Measurements from ENCODE around the gene TMEM200C.
"Not testable (repeated sequence)": the region's sequence is repeated elsewhere in the genome, so short reads cannot be mapped to it uniquely, and the experiment has no call there.

Gene TMEM200C

GRCh38 chr18:5891184-5891853 is 4.0 kb downstream of the TMEM200C start:
- no peak for DNase-seq

GRCh38 chr18:5890331-5891183 is 4.8 kb downstream of the TMEM200C start:
- no peak for DNase-seq

DNA sequence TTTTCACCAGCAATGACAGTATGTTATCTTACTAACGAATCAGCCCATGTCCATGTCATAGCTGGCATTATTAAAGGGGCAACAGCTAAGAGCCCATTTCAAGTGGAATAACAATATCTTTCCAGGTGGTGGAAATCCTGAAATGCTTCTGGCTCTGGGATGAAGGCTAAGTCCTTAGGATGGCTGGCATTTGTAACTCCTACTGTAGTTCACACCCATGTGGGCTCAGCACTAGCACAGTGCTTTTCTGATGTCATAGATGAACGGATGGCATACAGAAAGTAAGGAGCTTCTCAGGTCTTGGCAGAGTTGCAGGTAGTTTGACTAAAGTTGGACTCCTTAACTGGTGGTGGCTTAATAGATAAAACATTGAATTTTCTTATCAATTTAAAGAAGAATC is 10.0 kb downstream of the TMEM200C start:
- DNase-seq = no peak

DNA sequence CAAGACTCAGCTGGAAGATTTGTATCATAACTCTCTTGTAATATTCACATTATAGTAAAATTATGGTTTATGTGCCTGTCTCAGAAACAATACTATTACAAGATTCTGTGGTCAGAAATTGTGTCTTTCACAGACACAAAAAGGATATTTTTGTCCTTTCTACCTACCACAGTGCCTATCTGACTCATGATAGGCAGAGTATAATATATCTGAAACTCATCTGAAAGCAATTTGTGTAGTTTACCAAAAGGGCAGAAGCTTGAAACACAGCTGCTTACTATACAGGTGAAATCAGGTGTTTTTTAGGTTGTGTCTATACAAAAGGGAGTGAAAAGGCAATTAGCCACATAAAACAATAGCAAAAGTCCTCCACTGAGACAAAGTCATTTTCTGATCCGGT is 10.9 kb downstream of the TMEM200C start:
- no peak for DNase-seq

- no peak for DNase-seq
Measured at GRCh38 chr18:5879479-5879882, 15.8 kb downstream of the TMEM200C start.

- no peak for DNase-seq
Measured at GRCh38 chr18:5876891-5877290, 18.4 kb downstream of the TMEM200C start.

- DNase-seq = no peak
Measured at GRCh38 chr18:5874336-5874735, 21.0 kb downstream of the TMEM200C start.

- DNase-seq = no peak
Measured at GRCh38 chr18:5872886-5873285, 22.4 kb downstream of the TMEM200C start.

DNA sequence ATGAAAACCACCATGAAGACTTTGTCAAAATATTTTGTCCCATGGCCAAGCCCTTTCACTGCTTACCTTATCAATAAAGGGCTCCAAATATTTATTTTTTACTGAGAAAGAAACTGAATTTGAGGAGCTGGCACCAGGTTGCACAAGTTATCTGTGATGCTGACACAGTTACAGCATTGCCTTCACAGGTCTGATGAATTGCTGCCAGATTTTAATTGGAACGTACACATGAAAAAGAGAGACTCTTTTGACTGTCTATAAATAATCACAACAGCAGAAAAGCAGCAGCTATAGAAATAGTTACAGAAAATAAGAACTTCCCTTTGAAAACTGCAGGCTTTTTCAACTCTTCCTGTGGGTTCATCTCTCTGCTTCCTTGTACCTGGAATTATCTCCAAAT is 23.9 kb downstream of the TMEM200C start:
- DNase-seq = no peak

DNA sequence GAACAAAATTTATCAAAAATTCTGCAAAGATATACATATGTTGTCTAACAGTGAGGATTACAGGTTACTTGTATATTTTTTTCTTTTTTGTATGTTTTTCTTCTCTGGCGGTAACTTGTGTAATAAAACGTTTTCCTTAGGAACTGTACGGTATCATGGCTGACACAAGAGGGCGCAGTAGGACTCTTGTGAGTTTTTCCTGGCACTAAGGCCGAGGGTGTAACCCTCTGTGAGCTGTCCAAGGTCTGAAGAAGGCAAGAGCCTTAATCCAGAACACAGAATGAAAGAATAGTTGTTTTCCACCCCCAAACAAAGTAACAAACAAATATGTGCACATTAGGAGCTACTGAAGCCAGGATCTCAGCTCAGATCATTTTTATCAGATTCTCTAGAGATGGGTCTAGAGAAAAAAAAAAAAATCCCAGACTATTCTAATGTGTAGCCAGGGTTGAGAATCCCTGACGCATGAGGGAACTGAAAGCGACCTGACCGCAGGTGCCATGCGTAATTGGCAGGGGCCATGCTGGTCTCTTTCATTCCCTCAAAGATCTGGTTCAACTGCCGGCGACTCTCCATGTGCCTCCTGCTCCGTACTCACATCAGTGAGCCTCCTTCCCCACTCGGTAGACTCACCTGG is 27.0 kb downstream of the TMEM200C start:
- DNase-seq = no peak

- DNase-seq = no peak
Measured at GRCh38 chr18:5865521-5865920, 29.8 kb downstream of the TMEM200C start.

GRCh38 chr18:5862127-5862526 is 33.2 kb downstream of the TMEM200C start:
- not testable (repeated sequence) for DNase-seq

GRCh38 chr18:5857180-5857579 is 38.1 kb downstream of the TMEM200C start:
- DNase-seq = no peak

DNA sequence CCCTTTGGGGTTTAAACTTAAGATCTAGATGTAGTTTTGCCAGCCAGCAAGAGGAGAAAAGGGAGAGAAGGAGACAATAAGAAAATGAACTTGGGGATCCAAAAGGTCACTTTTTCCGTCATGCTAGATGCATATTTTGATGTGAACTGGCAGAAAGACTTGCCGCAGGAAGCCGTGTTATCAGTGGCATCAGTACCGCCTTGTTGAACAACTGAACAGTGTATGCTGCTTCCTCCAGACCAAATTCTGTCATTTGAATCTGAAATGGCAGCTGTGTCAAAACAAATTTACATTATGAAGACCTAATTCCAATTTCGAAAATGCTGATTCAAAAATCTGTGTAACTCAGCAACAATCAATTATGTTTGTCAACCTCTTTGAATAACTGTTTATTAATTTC is 42.1 kb downstream of the TMEM200C start:
- no peak for DNase-seq

DNA sequence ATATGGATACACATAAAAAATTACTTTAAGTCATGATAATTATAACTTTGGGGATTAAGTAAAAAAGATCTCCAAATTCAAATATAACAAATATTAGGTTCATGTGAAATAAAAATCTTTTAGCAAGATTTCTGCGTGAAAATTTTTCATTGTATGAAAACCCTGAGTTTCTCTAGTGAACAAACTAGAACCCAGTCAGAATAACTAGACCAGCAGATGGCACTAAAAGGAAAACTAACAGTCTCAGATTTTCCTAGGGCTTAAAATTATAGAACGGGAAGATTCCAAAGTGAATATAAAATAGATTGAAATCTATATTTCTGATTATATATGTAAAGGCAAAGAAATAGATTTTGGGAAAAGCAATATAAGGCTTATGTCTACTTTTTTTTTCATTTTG is 43.3 kb downstream of the TMEM200C start:
- no peak for DNase-seq

- DNase-seq = no peak
Measured at GRCh38 chr18:5842653-5843052, 52.7 kb downstream of the TMEM200C start.

DNA sequence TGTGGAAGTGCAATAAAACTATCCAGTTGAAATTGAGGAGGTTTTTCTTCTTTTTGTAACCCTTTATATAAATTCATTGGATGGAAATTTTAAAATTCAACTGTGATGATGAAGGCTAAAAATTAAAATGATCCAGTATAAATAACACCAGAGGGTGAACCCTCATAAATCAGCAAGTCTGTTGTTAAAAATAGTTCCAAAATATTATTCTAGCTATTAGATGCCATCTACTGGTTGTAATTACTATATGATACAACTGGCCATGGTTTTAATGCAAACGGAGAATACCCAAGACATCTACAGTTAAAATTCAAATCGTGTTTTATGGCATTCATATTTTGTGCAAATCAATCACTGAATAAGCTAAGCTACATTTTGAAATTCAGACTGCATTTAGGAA is 53.8 kb downstream of the TMEM200C start:
- DNase-seq = no peak

GRCh38 chr18:5840547-5840946 is 54.8 kb downstream of the TMEM200C start:
- DNase-seq = no peak

- no peak for DNase-seq
Measured at GRCh38 chr18:5840025-5840424, 55.3 kb downstream of the TMEM200C start.

GRCh38 chr18:5839102-5839501 is 56.2 kb downstream of the TMEM200C start:
- DNase-seq = no peak

Data from activated effector memory CD4-positive, alpha-beta T cell treated with Interleukin-2 at 50 U/mL for 16 hours (primary cell).